Mesodermal cell (in vitro differentiated cells): ENCODE results near the gene CLINT1. TPM values are rescaled to one million over a fixed set of nuclear protein-coding genes. Genes with fewer than 3 reads are reported as not detected.

ENCODE experiments used
- H3K27ac ChIP-seq: 2 replicates; pipeline ENCODE4 v1.7.0; 2013; ENCODE audit warnings: mild to moderate bottlenecking, low read depth, low read length, moderate library complexity; ENCODE audit not compliant: severe bottlenecking
- H3K36me3 ChIP-seq: 2 replicates; pipeline ENCODE4 v1.7.1; 2013; ENCODE audit warnings: mild to moderate bottlenecking, low read length, moderate library complexity; ENCODE audit not compliant: control insufficient read depth, insufficient read depth
- H3K4me1 ChIP-seq: one replicate; pipeline ENCODE4 v1.7.1; 2013; ENCODE audit warnings: mild to moderate bottlenecking, low read length; ENCODE audit not compliant: insufficient read depth, control insufficient read depth, poor library complexity, severe bottlenecking
- H3K4me3 ChIP-seq: 2 replicates; pipeline ENCODE4 v1.7.0; 2013; ENCODE audit warnings: low read length, control low read depth, mild to moderate bottlenecking; ENCODE audit not compliant: insufficient read depth, poor library complexity, severe bottlenecking; ENCODE audit errors: extremely low read depth
- H3K9me3 ChIP-seq: 2 replicates; pipeline ENCODE4 v1.7.1; 2013; ENCODE audit warnings: mild to moderate bottlenecking, low read length, moderate library complexity; ENCODE audit not compliant: control insufficient read depth
- WGBS, 2 experiments: methylation state at CpG; one replicate each; pipeline ENCODE4 v1.1.5; 2013; ENCODE audit warnings: missing lambda C conversion rate in 2 of 2; ENCODE audit not compliant: insufficient coverage in 2 of 2; 5-methylcytosine and 5-hydroxymethylcytosine counted together
- polyA plus RNA-seq, 2 experiments: library from polyadenylated mRNA; stranded (reverse); fragments of 50-300 nt; gene quantifications; one replicate each; pipeline ENCODE4 v1.2.3, GENCODE V29; 2013

CLINT1 gene
- 72.1 TPM for polyA plus RNA-seq (2013, experiment 1 of 2)
- polyA plus RNA-seq (2013, experiment 2 of 2): 77.8 TPM

GRCh38 chr5:157858527-157859226 lies at the start of gene CLINT1:
Gene CLINT1 (minus strand): TSS chr5:157859145. CDS start chr5:157858970, 175 bp downstream.
- Histone ChIP-seq H3K4me1 (peaks cover 8% of the 10 kb centered on the region), H3K4me3 (peak within 1 kb of the TSS; percentile 95), H3K36me3 (peaks cover 9% of the 10 kb centered on the region), H3K27ac (peak within 1 kb of the TSS; percentile 94), H3K9me3 (no peaks in the 10 kb centered on the region)
- 0% methylated on average over 18 to 43 of the region's 59 CpGs for WGBS, 2 experiments

- Histone ChIP-seq H3K27ac (no peak overlapping the region), H3K4me1 (no peaks in the 10 kb centered on the region), H3K4me3 (no peak overlapping the region), H3K9me3 (no peaks in the 10 kb centered on the region), H3K36me3 (no peaks in the 10 kb centered on the region)
- WGBS, 2 experiments: 70 to 82% methylated on average over 1 of the region's 1 CpG
These were observed 49.5 kb upstream of the CLINT1 start for GRCh38 chr5:157908459-157908858.

GRCh38 chr5:157907479-157907878 lies 48.5 kb upstream of the CLINT1 start:
- H3K27ac ChIP-seq: no peak overlapping the region
- no peaks in the 10 kb centered on the region for H3K4me1 ChIP-seq
- no peaks in the 10 kb centered on the region for H3K36me3 ChIP-seq
- H3K4me3 ChIP-seq: no peak overlapping the region
- WGBS, 2 experiments: 100% methylated on average over 1 of the region's 3 CpGs; no CpG with 5 or more reads in 1 of the 2 experiments
- no peaks in the 10 kb centered on the region for H3K9me3 ChIP-seq

- Histone ChIP-seq H3K36me3 (no peaks in the 10 kb centered on the region), H3K4me3 (no peak overlapping the region), H3K27ac (no peak overlapping the region), H3K4me1 (no peaks in the 10 kb centered on the region), H3K9me3 (no peaks in the 10 kb centered on the region)
- WGBS, 2 experiments: 73 to 90% methylated on average over 1 to 2 of the region's 2 CpGs
These were observed 44.1 kb upstream of the CLINT1 start for GRCh38 chr5:157903117-157903450.

- no peak overlapping the region for H3K4me3 ChIP-seq
- WGBS, 2 experiments: 88 to 95% methylated on average over 1 to 2 of the region's 9 CpGs
- no peaks in the 10 kb centered on the region for H3K4me1 ChIP-seq
- no peaks in the 10 kb centered on the region for H3K9me3 ChIP-seq
- no peaks in the 10 kb centered on the region for H3K36me3 ChIP-seq
- no peak overlapping the region for H3K27ac ChIP-seq
These were observed 43.6 kb upstream of the CLINT1 start for GRCh38 chr5:157902449-157903116.

- Histone ChIP-seq H3K27ac (no peak overlapping the region), H3K9me3 (no peaks in the 10 kb centered on the region), H3K4me1 (no peaks in the 10 kb centered on the region), H3K4me3 (no peak overlapping the region), H3K36me3 (no peaks in the 10 kb centered on the region)
- WGBS, 2 experiments: 67 to 68% methylated on average over 1 to 4 of the region's 4 CpGs
These were observed 41.7 kb upstream of the CLINT1 start for GRCh38 chr5:157900644-157901043.

- H3K9me3 ChIP-seq: no peaks in the 10 kb centered on the region
- no peaks in the 10 kb centered on the region for H3K4me1 ChIP-seq
- no peaks in the 10 kb centered on the region for H3K36me3 ChIP-seq
- no peak overlapping the region for H3K4me3 ChIP-seq
- 89 to 100% methylated on average over 1 to 2 of the region's 4 CpGs for WGBS, 2 experiments
- no peak overlapping the region for H3K27ac ChIP-seq
These were observed 34.7 kb upstream of the CLINT1 start for GRCh38 chr5:157893611-157894010.

GRCh38 chr5:157892974-157893373 lies 34.0 kb upstream of the CLINT1 start:
- no peaks in the 10 kb centered on the region for H3K9me3 ChIP-seq
- 92% methylated on average over 2 of the region's 4 CpGs; no CpG with 5 or more reads in 1 of the 2 experiments for WGBS, 2 experiments
- no peak overlapping the region for H3K4me3 ChIP-seq

GRCh38 chr5:157890836-157891597 lies 32.1 kb upstream of the CLINT1 start:
- Histone ChIP-seq H3K4me3 (no peak overlapping the region), H3K36me3 (no peaks in the 10 kb centered on the region), H3K4me1 (no peaks in the 10 kb centered on the region), H3K27ac (no peak overlapping the region), H3K9me3 (peaks cover 6% of the 10 kb centered on the region)
- WGBS, 2 experiments: 100% methylated on average over 1 of the region's 2 CpGs; no CpG with 5 or more reads in 1 of the 2 experiments

More at GRCh38 chr5:157892974-157893373, 34.0 kb upstream of the CLINT1 start:
- no peak overlapping the region for H3K27ac ChIP-seq
- no peaks in the 10 kb centered on the region for H3K36me3 ChIP-seq
- no peaks in the 10 kb centered on the region for H3K4me1 ChIP-seq

GRCh38 chr5:157888814-157889532 lies 30.0 kb upstream of the CLINT1 start:
- no peaks in the 10 kb centered on the region for H3K4me1 ChIP-seq
- no peak overlapping the region for H3K27ac ChIP-seq
- H3K9me3 ChIP-seq: peaks cover 6% of the 10 kb centered on the region
- WGBS, 2 experiments: no CpG with 5 or more reads among the region's 1 CpG
- H3K36me3 ChIP-seq: no peaks in the 10 kb centered on the region
- no peak overlapping the region for H3K4me3 ChIP-seq
